Adipocyte (in vitro differentiated cells): ENCODE data around the gene PIGP.
"Not testable (repeated sequence)": the region's sequence is repeated elsewhere in the genome, so short reads cannot be mapped to it uniquely, and the experiment has no call there.

ENCODE experiments used
- DNase-seq: peaks from one replicate; pipeline ENCODE4 v3.0.0-alpha.2; 2015; ENCODE audit warnings: low read depth
- H3K27me3 ChIP-seq: replicated peaks from 2 replicates; pipeline ENCODE4 v1.7.0; 2013; ENCODE audit warnings: mild to moderate bottlenecking, low read length, moderate library complexity; ENCODE audit not compliant: control insufficient read depth, insufficient read depth
- H3K36me3 ChIP-seq: 2 replicates; pipeline ENCODE4 v1.7.0; 2013; ENCODE audit warnings: low read length, mild to moderate bottlenecking, moderate library complexity; ENCODE audit not compliant: control insufficient read depth, insufficient read depth, severe bottlenecking
- H3K4me1 ChIP-seq: 2 replicates; pipeline ENCODE4 v1.7.0; 2013; ENCODE audit warnings: mild to moderate bottlenecking, low read length, moderate library complexity; ENCODE audit not compliant: control insufficient read depth, insufficient read depth
- H3K4me3 ChIP-seq: 2 replicates; pipeline ENCODE4 v1.7.0; 2013; ENCODE audit warnings: mild to moderate bottlenecking, low read length, moderate library complexity
- H3K9ac ChIP-seq: 2 replicates; pipeline ENCODE4 v1.7.0; 2013; ENCODE audit warnings: mild to moderate bottlenecking, low read length, moderate library complexity
- H3K9me3 ChIP-seq: 2 replicates; pipeline ENCODE4 v1.7.0; 2013; ENCODE audit warnings: mild to moderate bottlenecking, low read length, moderate library complexity; ENCODE audit not compliant: control insufficient read depth

The PIGP gene

DNA sequence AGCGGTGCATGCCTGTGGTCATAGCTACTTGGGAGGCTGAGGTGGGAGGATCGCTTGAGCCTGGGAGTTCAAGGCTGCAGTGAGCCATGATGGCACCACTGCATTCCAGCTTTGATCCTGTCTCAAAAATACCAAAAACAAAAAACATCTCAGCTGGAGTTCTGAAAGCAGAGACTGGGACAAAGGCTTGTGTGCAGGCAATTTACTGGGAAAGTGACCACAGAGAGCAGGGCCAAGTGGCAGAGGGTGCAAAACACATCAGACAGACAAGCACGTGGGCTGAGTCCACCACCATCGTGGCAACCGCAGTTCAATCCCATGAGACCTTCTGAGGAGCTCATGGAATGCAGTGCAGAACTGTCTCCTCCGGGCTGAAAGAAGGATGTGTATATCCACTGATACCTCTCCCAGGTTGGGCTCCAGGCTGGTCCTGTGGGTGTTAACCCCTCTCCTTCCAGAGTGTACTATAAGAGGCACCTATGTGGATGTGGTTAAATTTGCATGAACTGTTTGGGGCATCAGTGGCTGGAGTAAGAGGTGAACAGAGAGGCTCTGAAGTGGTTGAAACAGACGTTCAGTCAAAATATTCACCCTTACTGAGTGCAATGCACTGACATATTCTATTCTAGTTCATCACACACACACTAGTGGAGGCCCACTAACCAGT, 10.8 kb downstream of the PIGP start:
- no peak for DNase-seq
- peak overlapping the region; percentile 50 for H3K9ac ChIP-seq
- H3K27me3 ChIP-seq = no peaks in the 10 kb centered on the region
- peaks cover 15% of the 10 kb centered on the region for H3K36me3 ChIP-seq
- no peaks in the 10 kb centered on the region for H3K9me3 ChIP-seq
- peaks cover 36% of the 10 kb centered on the region for H3K4me1 ChIP-seq
- H3K4me3 ChIP-seq = no peak overlapping the region

DNA sequence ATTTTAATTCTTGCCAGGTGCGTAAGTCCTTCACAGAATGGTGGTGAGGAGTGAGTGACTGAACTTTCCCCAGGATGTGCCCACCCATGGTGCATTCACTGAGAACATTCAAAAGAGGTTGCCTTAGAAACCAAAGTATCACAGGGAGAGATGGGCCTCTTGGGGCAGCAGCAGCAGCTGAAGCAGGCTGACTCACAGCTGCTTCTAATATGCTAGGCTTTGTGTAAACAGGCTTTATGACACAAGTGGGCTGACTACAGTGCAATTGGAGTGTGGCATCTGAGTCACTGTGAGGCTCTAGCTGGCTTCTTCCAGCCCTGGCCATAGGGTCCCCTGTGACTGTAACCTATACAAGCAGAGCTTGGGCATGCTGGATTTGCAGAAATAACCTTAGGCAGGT, 12.6 kb downstream of the PIGP start:
- Histone ChIP-seq H3K27me3 (no peaks in the 10 kb centered on the region), H3K9me3 (no peaks in the 10 kb centered on the region), H3K4me3 (peak overlapping the region; percentile 22), H3K9ac (peak overlapping the region; percentile 44), H3K4me1 (peaks cover 36% of the 10 kb centered on the region), H3K36me3 (peaks cover 8% of the 10 kb centered on the region)
- peak; percentile 97 for DNase-seq

DNA sequence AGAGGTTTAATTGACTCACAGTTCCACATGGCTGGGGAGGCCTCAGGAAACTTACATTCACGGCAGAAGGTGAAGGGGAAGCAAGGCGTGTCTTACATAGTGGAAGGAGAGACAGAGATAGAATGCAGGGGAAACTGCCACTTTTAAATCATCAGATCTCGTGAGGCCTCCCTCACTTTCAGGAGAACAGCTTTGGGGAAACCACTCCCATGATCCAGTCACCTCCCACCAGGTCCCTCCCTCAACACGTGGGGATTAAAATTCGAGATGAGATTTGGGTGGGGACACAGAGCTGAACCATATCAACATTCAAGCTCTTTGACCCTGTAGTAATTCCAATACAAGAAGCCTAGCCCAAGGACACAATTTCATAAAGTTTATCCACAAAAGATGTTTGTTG, 13.7 kb downstream of the PIGP start:
- H3K9me3 ChIP-seq = no peaks in the 10 kb centered on the region
- H3K9ac ChIP-seq = no peak overlapping the region
- H3K4me3 ChIP-seq = no peak overlapping the region
- H3K4me1 ChIP-seq = peaks cover 36% of the 10 kb centered on the region
- no peaks in the 10 kb centered on the region for H3K36me3 ChIP-seq
- peaks cover 4% of the 10 kb centered on the region for H3K27me3 ChIP-seq
- no peak for DNase-seq

DNA sequence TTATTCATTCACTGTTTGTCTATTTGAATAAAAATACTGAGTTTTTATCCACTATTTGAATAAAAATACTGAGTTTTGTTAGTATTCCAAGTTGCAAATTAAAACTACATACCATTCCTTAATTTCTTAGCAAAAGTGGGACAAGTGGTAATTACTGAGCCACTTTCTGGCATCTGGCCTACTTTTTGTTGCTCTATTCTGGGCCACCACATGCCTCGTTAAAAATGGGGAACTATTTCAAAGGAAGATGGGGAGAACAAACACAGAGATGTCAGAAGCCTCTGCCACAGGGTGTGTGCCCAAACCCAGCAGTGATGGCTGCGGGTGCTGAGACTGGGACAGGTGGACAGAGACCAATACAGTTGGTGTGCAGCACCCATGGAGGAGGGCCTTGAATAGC, 14.6 kb downstream of the PIGP start:
- H3K27me3 ChIP-seq = peaks cover 4% of the 10 kb centered on the region
- H3K4me1 ChIP-seq = peaks cover 32% of the 10 kb centered on the region
- H3K36me3 ChIP-seq = no peaks in the 10 kb centered on the region
- H3K9ac ChIP-seq = no peak overlapping the region
- no peak overlapping the region for H3K4me3 ChIP-seq
- no peak for DNase-seq
- no peaks in the 10 kb centered on the region for H3K9me3 ChIP-seq

DNA sequence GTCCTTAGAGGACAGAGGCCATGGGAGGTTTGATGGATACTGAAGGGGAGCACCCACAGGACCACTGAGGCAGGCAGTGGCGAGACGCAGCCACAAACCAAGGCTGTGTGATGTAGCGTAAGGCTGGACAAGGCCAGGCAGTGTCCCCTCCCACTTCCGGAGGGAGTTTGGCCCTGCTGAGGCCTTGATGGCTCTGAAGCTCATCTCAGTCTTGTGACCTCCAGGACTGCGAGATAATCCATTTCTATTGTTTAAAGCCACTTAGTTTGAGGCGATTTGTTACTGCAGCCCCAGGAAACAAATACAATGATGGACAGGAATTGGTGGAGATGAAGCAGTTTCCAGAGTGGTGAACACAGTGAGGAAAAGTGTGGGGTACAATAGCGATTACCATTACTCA, 15.3 kb downstream of the PIGP start:
- H3K4me3 ChIP-seq = no peak overlapping the region
- H3K9ac ChIP-seq = no peak overlapping the region
- no peak for DNase-seq
- H3K9me3 ChIP-seq = no peaks in the 10 kb centered on the region
- no peaks in the 10 kb centered on the region for H3K36me3 ChIP-seq
- peaks cover 4% of the 10 kb centered on the region for H3K27me3 ChIP-seq
- H3K4me1 ChIP-seq = peaks cover 28% of the 10 kb centered on the region

DNA sequence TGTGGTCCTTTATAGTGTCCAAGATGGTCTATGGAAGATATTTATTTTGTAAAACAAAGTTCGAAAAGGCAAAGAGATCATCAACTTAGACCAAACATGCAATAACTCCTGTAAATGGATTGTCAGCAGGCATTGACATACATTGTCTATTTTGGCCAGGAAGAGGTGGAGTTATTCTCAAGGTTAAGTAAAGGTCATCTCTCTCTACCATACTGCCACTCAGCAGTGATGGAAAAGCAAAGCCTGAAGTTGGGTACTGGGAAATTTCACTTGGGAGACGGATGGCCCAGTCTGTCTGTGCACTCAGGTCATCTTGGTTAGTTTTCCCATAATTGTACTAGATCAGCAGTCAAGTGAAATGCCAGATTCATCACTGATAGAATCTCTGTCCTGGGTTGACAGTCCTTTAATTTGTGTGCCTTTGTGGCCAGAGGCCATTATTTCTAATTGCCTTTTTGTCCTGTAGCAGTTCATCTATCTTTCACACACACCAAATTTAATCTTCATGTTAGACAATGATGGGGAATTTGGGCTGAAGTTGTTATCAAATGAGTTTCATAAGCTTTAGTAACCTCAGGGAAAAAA, 17.5 kb downstream of the PIGP start:
- DNase-seq = no peak
- H3K9ac ChIP-seq = no peak overlapping the region
- no peak overlapping the region for H3K4me3 ChIP-seq
- H3K27me3 ChIP-seq = peaks cover 4% of the 10 kb centered on the region
- H3K9me3 ChIP-seq = no peaks in the 10 kb centered on the region
- peaks cover 5% of the 10 kb centered on the region for H3K4me1 ChIP-seq
- H3K36me3 ChIP-seq = no peaks in the 10 kb centered on the region

DNA sequence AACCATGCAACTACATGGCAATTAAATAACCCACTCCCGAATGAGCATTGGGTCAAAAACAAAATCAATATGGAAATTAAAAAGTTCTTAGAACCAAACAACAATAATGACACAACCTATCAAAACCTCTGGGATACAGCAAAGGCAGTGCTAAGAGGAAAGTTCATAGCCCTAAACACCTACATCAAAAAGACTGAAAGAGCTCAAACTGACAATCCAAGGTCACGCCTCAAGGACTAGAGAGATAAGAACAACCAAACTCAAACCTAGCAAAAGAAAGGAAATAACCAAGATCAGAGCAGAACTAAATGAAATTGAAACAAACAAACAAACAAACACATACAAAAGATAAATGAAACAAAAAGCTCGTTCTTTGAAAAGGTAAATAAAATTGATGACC, 23.1 kb downstream of the PIGP start:
- not testable (repeated sequence) for H3K27me3 ChIP-seq, H3K36me3 ChIP-seq, H3K9ac ChIP-seq, H3K4me3 ChIP-seq, H3K9me3 ChIP-seq, DNase-seq, H3K4me1 ChIP-seq

DNA sequence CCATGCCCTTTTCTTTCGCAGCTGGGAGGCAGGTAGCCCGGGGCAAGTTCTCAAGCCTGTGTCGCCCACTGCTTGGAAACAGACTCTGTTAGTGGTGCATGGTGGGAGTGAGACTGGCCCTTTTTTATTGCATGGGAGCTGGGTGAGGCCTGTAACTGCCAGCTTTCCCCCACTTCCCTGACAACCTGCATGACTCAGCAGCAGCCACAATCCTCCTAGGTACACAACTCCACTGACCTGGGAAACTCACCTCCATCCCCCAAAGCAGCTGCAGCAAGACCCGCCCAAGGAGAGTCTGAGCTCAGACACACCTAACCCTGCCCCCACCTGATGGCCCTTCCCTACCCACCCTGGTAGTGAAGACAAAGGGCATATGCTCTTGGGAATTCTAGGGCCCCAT, 25.8 kb downstream of the PIGP start:
- Histone ChIP-seq H3K36me3 (no peaks in the 10 kb centered on the region), H3K4me1 (no peaks in the 10 kb centered on the region), H3K4me3 (no peak overlapping the region), H3K9me3 (no peaks in the 10 kb centered on the region), H3K9ac (no peak overlapping the region), H3K27me3 (peaks cover 5% of the 10 kb centered on the region)
- no peak for DNase-seq

DNA sequence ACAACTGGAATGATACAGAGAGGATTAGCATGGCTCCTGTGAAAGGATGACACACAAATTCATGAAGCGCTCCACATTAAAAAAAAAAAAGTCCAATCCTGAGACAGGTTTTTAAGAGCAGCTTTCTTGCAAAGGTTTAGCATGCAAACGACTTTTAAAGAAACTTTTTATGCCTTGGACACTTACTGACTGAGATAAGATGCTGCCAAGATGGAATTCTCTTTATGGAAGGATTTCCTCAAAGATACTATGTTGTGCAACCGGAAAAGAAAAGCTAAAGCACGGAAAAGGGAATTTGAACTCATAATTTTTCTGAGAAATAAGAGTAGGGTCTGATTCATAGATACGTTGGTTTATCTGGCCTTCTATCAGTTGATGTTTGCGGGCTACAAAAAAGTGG, 27.3 kb downstream of the PIGP start:
- DNase-seq = no peak
- Histone ChIP-seq H3K9me3 (no peaks in the 10 kb centered on the region), H3K27me3 (peaks cover 5% of the 10 kb centered on the region), H3K4me1 (no peaks in the 10 kb centered on the region), H3K4me3 (no peak overlapping the region), H3K9ac (no peak overlapping the region), H3K36me3 (no peaks in the 10 kb centered on the region)

DNA sequence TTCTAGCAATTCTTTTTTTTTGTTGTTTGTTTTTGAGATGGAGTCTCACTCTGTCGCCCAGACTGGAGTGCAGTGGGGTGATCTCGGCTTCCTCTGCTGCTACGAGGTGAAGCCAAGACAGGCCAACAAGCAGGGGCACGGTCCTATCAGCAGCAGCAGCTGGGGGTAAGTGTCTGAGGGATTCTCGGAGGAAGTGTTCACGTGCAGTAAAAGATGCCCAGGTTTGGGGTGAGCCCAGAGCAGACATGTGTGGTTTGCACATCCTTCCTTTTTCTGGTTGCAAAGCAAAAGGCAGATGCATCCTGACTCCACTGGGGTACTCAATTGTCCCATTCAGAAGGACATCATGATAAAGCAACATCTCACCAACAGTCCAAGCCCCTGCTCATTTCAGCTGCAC, 27.7 kb downstream of the PIGP start:
- no peak overlapping the region for H3K9ac ChIP-seq
- no peak for DNase-seq
- no peak overlapping the region for H3K4me3 ChIP-seq
- H3K36me3 ChIP-seq = no peaks in the 10 kb centered on the region
- peaks cover 5% of the 10 kb centered on the region for H3K27me3 ChIP-seq
- no peaks in the 10 kb centered on the region for H3K4me1 ChIP-seq
- no peaks in the 10 kb centered on the region for H3K9me3 ChIP-seq

DNA sequence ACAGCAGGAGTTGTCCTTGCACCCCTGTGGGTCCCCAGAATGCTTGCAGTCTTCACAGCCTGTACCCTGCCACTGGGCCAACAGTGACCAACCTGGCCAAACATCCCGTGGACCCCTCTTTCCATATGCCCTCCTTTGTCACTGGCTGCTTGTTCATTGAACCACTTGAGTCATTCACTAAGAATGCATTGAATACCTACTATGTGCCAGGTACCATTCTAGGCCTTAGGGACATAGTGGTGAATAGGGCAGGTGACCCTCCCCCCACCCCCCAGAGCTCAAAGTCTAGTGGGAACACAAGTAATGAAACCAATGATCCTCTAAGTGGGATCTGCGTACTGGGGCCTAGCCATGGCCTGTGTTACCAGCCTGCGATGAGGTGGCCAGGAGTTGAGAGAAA, 28.2 kb downstream of the PIGP start:
- no peak for DNase-seq
- no peak overlapping the region for H3K4me3 ChIP-seq
- no peaks in the 10 kb centered on the region for H3K9me3 ChIP-seq
- no peaks in the 10 kb centered on the region for H3K4me1 ChIP-seq
- no peaks in the 10 kb centered on the region for H3K36me3 ChIP-seq
- H3K27me3 ChIP-seq = peaks cover 5% of the 10 kb centered on the region
- H3K9ac ChIP-seq = no peak overlapping the region

DNA sequence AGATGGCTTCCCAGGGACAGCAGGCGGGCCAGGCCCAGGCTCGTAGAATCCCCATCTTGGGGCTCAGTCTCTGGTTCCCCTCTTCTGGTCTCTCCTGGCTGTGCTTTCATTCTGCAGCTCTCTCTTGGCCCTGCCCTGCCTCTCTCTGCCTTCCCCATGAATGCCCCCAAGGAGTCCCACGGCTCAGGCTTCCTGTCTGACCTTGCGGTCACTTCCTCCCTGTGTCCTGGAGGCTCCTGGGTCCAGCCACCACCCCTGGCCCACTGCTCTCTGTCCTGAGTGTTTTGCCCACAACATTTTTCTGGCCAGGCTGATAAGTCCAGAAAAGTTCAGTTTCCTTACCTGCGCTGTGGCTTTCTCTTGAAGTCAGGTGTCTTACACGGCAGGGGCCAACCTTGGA, 29.1 kb downstream of the PIGP start:
- Histone ChIP-seq H3K9me3 (no peaks in the 10 kb centered on the region), H3K27me3 (peaks cover 5% of the 10 kb centered on the region), H3K9ac (no peak overlapping the region), H3K36me3 (no peaks in the 10 kb centered on the region), H3K4me1 (no peaks in the 10 kb centered on the region), H3K4me3 (no peak overlapping the region)
- DNase-seq = no peak
